GM18867 (cell line): ENCODE results near the gene LUZP2.
"Not testable (repeated sequence)": the region's sequence is repeated elsewhere in the genome, so short reads cannot be mapped to it uniquely, and the experiment has no call there.

Experiments used
- ATAC-seq: cut with Tn5 transposase; IDR thresholded peaks from one replicate; pipeline ENCODE4 v1.9.1; 2021; ENCODE audit warnings: mild to moderate bottlenecking, moderate library complexity; ENCODE audit not compliant: unreplicated experiment

LUZP2 gene

GRCh38 chr11:24890426-24890825 is 393.6 kb downstream of the LUZP2 start:
- ATAC-seq = no peak

GRCh38 chr11:24891845-24892492 is 395.1 kb downstream of the LUZP2 start:
- ATAC-seq = not testable (repeated sequence)

- ATAC-seq = no peak
These were observed 399.4 kb downstream of the LUZP2 start for GRCh38 chr11:24896118-24896835.

- ATAC-seq = no peak
These were observed 403.7 kb downstream of the LUZP2 start for GRCh38 chr11:24900514-24900913.

- ATAC-seq = no peak
These were observed 404.2 kb downstream of the LUZP2 start for GRCh38 chr11:24900960-24901549.

GRCh38 chr11:24903555-24903954 is 406.7 kb downstream of the LUZP2 start:
- ATAC-seq = no peak

GRCh38 chr11:24925091-24925490 is 428.2 kb downstream of the LUZP2 start:
- no peak for ATAC-seq

GRCh38 chr11:24932110-24933000 is 435.5 kb downstream of the LUZP2 start:
- no peak for ATAC-seq

GRCh38 chr11:24934733-24935439 is 438.0 kb downstream of the LUZP2 start:
- no peak for ATAC-seq

- no peak for ATAC-seq
These were observed 448.0 kb downstream of the LUZP2 start for GRCh38 chr11:24944891-24945290.

GRCh38 chr11:24949406-24949805 is 452.6 kb downstream of the LUZP2 start:
- ATAC-seq = no peak

- no peak for ATAC-seq
These were observed 467.0 kb downstream of the LUZP2 start for GRCh38 chr11:24963852-24964251.

GRCh38 chr11:24965748-24966147 is 468.9 kb downstream of the LUZP2 start:
- ATAC-seq = no peak

- ATAC-seq = not testable (repeated sequence)
These were observed 497.1 kb downstream of the LUZP2 start for GRCh38 chr11:24993903-24994302.

GRCh38 chr11:24999929-25000328 is 503.1 kb downstream of the LUZP2 start:
- ATAC-seq = not testable (repeated sequence)

- no peak for ATAC-seq
These were observed 540.6 kb downstream of the LUZP2 start for GRCh38 chr11:25037431-25037830.

- no peak for ATAC-seq
These were observed 541.3 kb downstream of the LUZP2 start for GRCh38 chr11:25038131-25038530.

- no peak for ATAC-seq
These were observed 542.3 kb downstream of the LUZP2 start for GRCh38 chr11:25039165-25039564.

- no peak for ATAC-seq
These were observed 551.8 kb downstream of the LUZP2 start for GRCh38 chr11:25048632-25049031.

- ATAC-seq = no peak
These were observed 556.0 kb downstream of the LUZP2 start for GRCh38 chr11:25052844-25053243.

GRCh38 chr11:25057861-25058260 is 561.0 kb downstream of the LUZP2 start:
- no peak for ATAC-seq
